Smooth muscle cell (in vitro differentiated cells): ENCODE results near the gene ZMIZ1. TPM values are rescaled to one million over a fixed set of nuclear protein-coding genes. Genes with fewer than 3 reads are reported as not detected.

Source experiments
- DNase-seq: peaks from one replicate; lab custom pipeline; 2025; ENCODE audit not compliant: unreplicated experiment; lab: John Stamatoyannopoulos, UW
- H2AFZ ChIP-seq: fragments of 200-600 bp; sonication (generic); 2 replicates; pipeline ENCODE4 v1.6.0; 2016; ENCODE audit warnings: antibody characterized with exemption, low read depth, mild to moderate bottlenecking
- H3F3A ChIP-seq: fragments of 200-600 bp; sonication (generic); 2 replicates; pipeline ENCODE4 v1.6.0; 2017; ENCODE audit warnings: antibody characterized with exemption, low read depth
- H3K27ac ChIP-seq: fragments of 200-600 bp; sonication (generic); 2 replicates; pipeline ENCODE4 v1.5.1; 2016; ENCODE audit warnings: low read depth, mild to moderate bottlenecking
- H3K27me3 ChIP-seq: fragments of 200-600 bp; sonication (generic); 2 replicates; pipeline ENCODE4 v1.6.1; 2016; ENCODE audit warnings: low read depth, mild to moderate bottlenecking
- H3K36me3 ChIP-seq: fragments of 200-600 bp; sonication (generic); 2 replicates; pipeline ENCODE4 v1.5.1; 2016; ENCODE audit warnings: low read depth
- H3K4me1 ChIP-seq: fragments of 200-600 bp; sonication (generic); 2 replicates; pipeline ENCODE4 v1.5.1; 2016; ENCODE audit warnings: low read depth
- H3K4me2 ChIP-seq: fragments of 200-600 bp; sonication (generic); 2 replicates; pipeline ENCODE4 v1.6.0; 2016; ENCODE audit warnings: mild to moderate bottlenecking
- H3K4me3 ChIP-seq: fragments of 200-600 bp; sonication (generic); 2 replicates; pipeline ENCODE4 v1.5.1; 2016; ENCODE audit warnings: mild to moderate bottlenecking
- H3K79me2 ChIP-seq: fragments of 200-600 bp; sonication (generic); 2 replicates; pipeline ENCODE4 v1.6.0; 2016; ENCODE audit warnings: low read depth, mild to moderate bottlenecking
- H3K9ac ChIP-seq: fragments of 200-600 bp; sonication (generic); 2 replicates; pipeline ENCODE4 v1.6.0; 2016; ENCODE audit warnings: low read depth
- H3K9me3 ChIP-seq: fragments of 200-600 bp; sonication (generic); replicated peaks from 2 replicates; pipeline ENCODE4 v1.5.1; 2016; ENCODE audit warnings: low read depth
- H4K20me1 ChIP-seq: fragments of 200-600 bp; sonication (generic); 2 replicates; pipeline ENCODE4 v1.6.0; 2016; ENCODE audit warnings: low read depth
- CTCF ChIP-seq: fragments of 200-600 bp; sonication (generic); IDR thresholded peaks from 2 replicates; pipeline ENCODE4 v1.5.1; 2017; ENCODE audit warnings: borderline replicate concordance, mild to moderate bottlenecking, antibody characterized with exemption; ENCODE audit not compliant: insufficient read depth, poor library complexity, severe bottlenecking
- WGBS: methylation state at CpG from one replicate; pipeline ENCODE4 v1.1.7; 2016; ENCODE audit warnings: low lambda C conversion rate; 5-methylcytosine and 5-hydroxymethylcytosine counted together
- polyA plus RNA-seq: library from polyadenylated mRNA; unstranded; fragments of >200 nt; fragmentation: Nextera tagmentation; extraction: Ambion mirVana; gene quantifications from 2 replicates; pipeline ENCODE4 v1.2.1, GENCODE V29; 2016
- total RNA-seq: library from RNA; depleted of rRNA; stranded (reverse); fragments of >200 nt; gene quantifications from 2 replicates; pipeline ENCODE4 v1.2.3, GENCODE V29; 2014

Gene ZMIZ1
- total and polyA plus RNA-seq, 2 experiments from 2014 or later, result 24.2 to 31.3 TPM

- Histone ChIP-seq H3K27ac (peak overlapping the region; percentile 77), H3K27me3 (no peaks in the 10 kb centered on the region), H3K4me2 (peak overlapping the region; percentile 52), H3K4me3 (no peak overlapping the region), H2AFZ (no peak overlapping the region), H3K4me1 (peaks cover 52% of the 10 kb centered on the region), H4K20me1 (peaks cover 93% of the 10 kb centered on the region), H3K9me3 (no peaks in the 10 kb centered on the region), H3K79me2 (peaks cover 12% of the 10 kb centered on the region), H3F3A (peaks cover 37% of the 10 kb centered on the region), H3K36me3 (no peaks in the 10 kb centered on the region), H3K9ac (no peak overlapping the region)
- 91% methylated on average over 5 of the region's 5 CpGs for WGBS
- no peak for DNase-seq
- TF ChIP-seq CTCF, result no peak
These were observed 114.7 kb downstream of the ZMIZ1 start for GRCh38 chr10:79183468-79183865.

- Histone ChIP-seq H4K20me1 (peaks cover 90% of the 10 kb centered on the region), H3K9me3 (no peaks in the 10 kb centered on the region), H3K4me1 (peaks cover 48% of the 10 kb centered on the region), H3K27me3 (no peaks in the 10 kb centered on the region), H3F3A (peaks cover 37% of the 10 kb centered on the region), H3K4me3 (no peak overlapping the region), H3K36me3 (no peaks in the 10 kb centered on the region), H3K4me2 (peak overlapping the region; percentile 52), H3K9ac (peak overlapping the region; percentile 41), H2AFZ (no peak overlapping the region), H3K27ac (peak overlapping the region; percentile 77), H3K79me2 (peaks cover 11% of the 10 kb centered on the region)
- no peak for TF ChIP-seq CTCF
- 49% methylated on average over 7 of the region's 7 CpGs for WGBS
- no peak for DNase-seq
These were observed 115.4 kb downstream of the ZMIZ1 start for GRCh38 chr10:79184145-79184625.

- no peak overlapping the region for H3K4me3 ChIP-seq
- peaks cover 32% of the 10 kb centered on the region for H3F3A ChIP-seq
- no peaks in the 10 kb centered on the region for H3K27me3 ChIP-seq
- peak overlapping the region; percentile 77 for H3K27ac ChIP-seq
- H3K36me3 ChIP-seq, result no peaks in the 10 kb centered on the region
- no peak overlapping the region for H2AFZ ChIP-seq
- H3K79me2 ChIP-seq, result peaks cover 11% of the 10 kb centered on the region
- H3K9ac ChIP-seq, result no peak overlapping the region
- peak overlapping the region; percentile 29 for H3K4me2 ChIP-seq
- H4K20me1 ChIP-seq, result peaks cover 90% of the 10 kb centered on the region
- no peak for TF ChIP-seq CTCF
- H3K9me3 ChIP-seq, result no peaks in the 10 kb centered on the region
- H3K4me1 ChIP-seq, result peaks cover 44% of the 10 kb centered on the region
- WGBS, result 67% methylated on average over 6 of the region's 6 CpGs
- no peak for DNase-seq
These were observed 115.9 kb downstream of the ZMIZ1 start for GRCh38 chr10:79184657-79185056.
